Sigmoid colon (tissue), 7 donors: ENCODE data around the gene SLC25A44. TPM values are rescaled to one million over a fixed set of nuclear protein-coding genes. Genes with fewer than 3 reads are reported as not detected.
A peak's percentile ranks its signal among the peaks of the same experiment; 100 is the strongest.

ENCODE experiments used
- DNase-seq: peaks from one replicate; pipeline ENCODE4 v3.0.0-alpha.2; 2019
- H3K27ac ChIP-seq, 4 donors: fragments of 200-600 bp; sonication (generic); one replicate each; pipeline ENCODE4 v1.5.1; 2016 to 2019; ENCODE audit warnings: mild to moderate bottlenecking in 1 of 4
- H3K27me3 ChIP-seq, 3 donors: fragments of 200-600 bp; sonication (generic); one replicate each; pipeline ENCODE4 v1.5.1; 2019; ENCODE audit warnings: mild to moderate bottlenecking in 1 of 3
- H3K36me3 ChIP-seq, 4 donors: fragments of 200-600 bp; sonication (generic); one replicate each; pipeline ENCODE4 v1.5.1; 2016 to 2019
- H3K4me1 ChIP-seq, 4 donors: fragments of 200-600 bp; sonication (generic); one replicate each; pipeline ENCODE4 v1.5.1; 2017 to 2019
- H3K4me3 ChIP-seq, 4 donors: fragments of 200-600 bp; sonication (generic); one replicate each; pipeline ENCODE4 v1.5.1; 2017 to 2019; ENCODE audit warnings: mild to moderate bottlenecking in 2 of 4, moderate library complexity in 1 of 4
- H3K9me3 ChIP-seq, 4 donors: fragments of 200-600 bp in 3 of 4; sonication (generic) in 3 of 4; one replicate each; pipeline versions ENCODE4 v1.5.1 to v1.6.1; 2013 to 2019
- CTCF ChIP-seq, 4 experiments: fragments of 450-650 bp in 3 of 4; fragments of 200-600 bp in 1 of 4; IDR thresholded peaks; one replicate each; pipeline ENCODE4 v1.5.1; 2016 to 2019; ENCODE audit warnings: antibody characterized with exemption in 4 of 4, mild to moderate bottlenecking in 3 of 4, moderate library complexity in 2 of 4
- EP300 ChIP-seq, 4 donors: sonication (generic); formaldehyde crosslinking; IDR thresholded peaks; one replicate each; pipeline ENCODE4 v1.6.1; 2017; ENCODE audit warnings: antibody characterized with exemption in 4 of 4
- POLR2A ChIP-seq, 2 donors: fragments of 450-650 bp; IDR thresholded peaks; one replicate each; pipeline ENCODE4 v1.6.1; 2016; ENCODE audit warnings: antibody characterized with exemption in 2 of 2, mild to moderate bottlenecking in 2 of 2, moderate library complexity in 2 of 2
- POLR2AphosphoS5 ChIP-seq, 4 donors: sonication (generic); formaldehyde crosslinking; IDR thresholded peaks; one replicate each; pipeline ENCODE4 v1.6.1; 2017; ENCODE audit warnings: antibody characterized with exemption in 4 of 4
- WGBS, 2 donors: extraction: QIAGEN DNeasy Blood & Tissue Kit; methylation state at CpG; one replicate each; pipeline ENCODE4 v1.1.7; 2013; 5-methylcytosine and 5-hydroxymethylcytosine counted together
- intact Hi-C: fragments of 100-400 bp; cut with DNase I; formaldehyde crosslinking; loops from one replicate; pipeline ENCODE4 v1.15.1; 2023
- polyA plus RNA-seq, 3 donors: library from polyadenylated mRNA; stranded (reverse); fragments of 200-250 nt; gene quantifications; one replicate each; pipeline ENCODE4 v1.2.3, GENCODE V29; 2013
- total RNA-seq, 4 donors: library from RNA; depleted of rRNA; stranded (reverse); fragments of >200 nt; gene quantifications; one replicate each; pipeline ENCODE4 v1.1.0, GENCODE V29; 2016
- donor health status: healthy with polysubstance abuse.
- donor health status: Bipolar disorder and iron deficiency.
- donor health status: healthy.

Gene SLC25A44
- total and polyA plus RNA-seq, 7 donors, result 7.8 to 15.3 (median 10.0) TPM

- H3K27me3 ChIP-seq, result no peaks in the 10 kb centered on the region
- peaks cover 5 to 23% (median 13%) of the 10 kb centered on the region in 4 donors for H3K36me3 ChIP-seq
- TF ChIP-seq EP300 (IDR thresholded peaks at IDR 0.05) (no peak), POLR2A (IDR thresholded peaks at IDR 0.05) (no peak), POLR2AphosphoS5 (IDR thresholded peaks at IDR 0.05) (peak in 2 of 4 donors; percentile 20 to 32)
- WGBS, 2 donors, result 87 to 89% methylated on average over 11 of the region's 11 CpGs
- H3K4me3 ChIP-seq, result no peak overlapping the region
- peak overlapping the region; percentile 2 to 56 (median 44) for H3K27ac ChIP-seq
- peak; percentile 82 for DNase-seq
- peaks cover 0 to 23% (median 14%) of the 10 kb centered on the region in 4 donors for H3K4me1 ChIP-seq
- intact Hi-C loops, result no loop called here
- no peaks in the 10 kb centered on the region for H3K9me3 ChIP-seq
Observed at GRCh38 chr1:156229809-156230472, 36.0 kb downstream of the SLC25A44 start.

GRCh38 chr1:156230473-156230837 is 36.6 kb downstream of the SLC25A44 start:
- no peak for TF ChIP-seq POLR2A (IDR thresholded peaks at IDR 0.05)
- no peak for TF ChIP-seq CTCF (IDR thresholded peaks at IDR 0.05)
- TF ChIP-seq EP300 (IDR thresholded peaks at IDR 0.05), result no peak
- TF ChIP-seq POLR2AphosphoS5 (IDR thresholded peaks at IDR 0.05), result no peak
- intact Hi-C loops, result no loop called here
- H3K27ac ChIP-seq, result peak overlapping the region in 3 of 4 donors; percentile 2 to 56 (median 40)
- H3K36me3 ChIP-seq, result peaks cover 5 to 25% (median 13%) of the 10 kb centered on the region in 4 donors
- H3K27me3 ChIP-seq, result no peaks in the 10 kb centered on the region
- whole genome bisulfite sequencing, 2 donors, result 87 to 93% methylated on average over 1 of the region's 1 CpG
- peaks cover 0 to 18% (median 14%) of the 10 kb centered on the region in 4 donors for H3K4me1 ChIP-seq
- no peak for DNase-seq
- H3K4me3 ChIP-seq, result no peak overlapping the region
- H3K9me3 ChIP-seq, result no peaks in the 10 kb centered on the region

- intact Hi-C loops, result no loop called here
- Histone ChIP-seq H3K4me1 (peaks cover 0 to 17% (median 13%) of the 10 kb centered on the region in 4 donors), H3K27me3 (no peaks in the 10 kb centered on the region), H3K9me3 (no peaks in the 10 kb centered on the region), H3K36me3 (peaks cover 15 to 44% (median 26%) of the 10 kb centered on the region in 4 donors), H3K27ac (no peak overlapping the region), H3K4me3 (no peak overlapping the region)
- 87 to 88% methylated on average over 12 of the region's 12 CpGs for WGBS, 2 donors
- DNase-seq, result no peak
- TF ChIP-seq POLR2A (IDR thresholded peaks at IDR 0.05) (no peak), EP300 (IDR thresholded peaks at IDR 0.05) (no peak), CTCF (IDR thresholded peaks at IDR 0.05) (no peak)
Observed at GRCh38 chr1:156232201-156232894, 38.4 kb downstream of the SLC25A44 start.

GRCh38 chr1:156233426-156234127 is 39.7 kb downstream of the SLC25A44 start:
- DNase-seq, result no peak
- peaks cover 16 to 54% (median 37%) of the 10 kb centered on the region in 4 donors for H3K36me3 ChIP-seq
- TF ChIP-seq POLR2A (IDR thresholded peaks at IDR 0.05) (no peak), POLR2AphosphoS5 (IDR thresholded peaks at IDR 0.05) (no peak), CTCF (IDR thresholded peaks at IDR 0.05) (no peak), EP300 (IDR thresholded peaks at IDR 0.05) (no peak)
- H3K4me3 ChIP-seq, result no peak overlapping the region
- H3K27me3 ChIP-seq, result no peaks in the 10 kb centered on the region
- H3K9me3 ChIP-seq, result no peaks in the 10 kb centered on the region
- no peak overlapping the region for H3K27ac ChIP-seq
- intact Hi-C loops, result no loop called here
- 81 to 88% methylated on average over 5 of the region's 5 CpGs for WGBS, 2 donors
- peaks cover 0 to 17% (median 13%) of the 10 kb centered on the region in 4 donors for H3K4me1 ChIP-seq

GRCh38 chr1:156236164-156236563 is 42.3 kb downstream of the SLC25A44 start:
- Histone ChIP-seq H3K9me3 (no peaks in the 10 kb centered on the region), H3K27me3 (no peaks in the 10 kb centered on the region), H3K36me3 (peaks cover 25 to 75% (median 46%) of the 10 kb centered on the region in 4 donors), H3K4me3 (no peak overlapping the region), H3K27ac (no peak overlapping the region), H3K4me1 (no peaks in the 10 kb centered on the region)
- TF ChIP-seq POLR2A (IDR thresholded peaks at IDR 0.05) (no peak), POLR2AphosphoS5 (IDR thresholded peaks at IDR 0.05) (no peak), CTCF (IDR thresholded peaks at IDR 0.05) (no peak), EP300 (IDR thresholded peaks at IDR 0.05) (no peak)
- intact Hi-C loops, result no loop called here
- WGBS, 2 donors, result 95 to 97% methylated on average over 12 of the region's 12 CpGs
- no peak for DNase-seq
